HG02938 (cell line): ENCODE data around the gene NINL.

Experiments
- ATAC-seq: cut with Tn5 transposase; IDR thresholded peaks from one replicate; pipeline ENCODE4 v1.9.1; 2021; ENCODE audit warnings: mild to moderate bottlenecking, moderate library complexity; ENCODE audit not compliant: unreplicated experiment

NINL gene

DNA sequence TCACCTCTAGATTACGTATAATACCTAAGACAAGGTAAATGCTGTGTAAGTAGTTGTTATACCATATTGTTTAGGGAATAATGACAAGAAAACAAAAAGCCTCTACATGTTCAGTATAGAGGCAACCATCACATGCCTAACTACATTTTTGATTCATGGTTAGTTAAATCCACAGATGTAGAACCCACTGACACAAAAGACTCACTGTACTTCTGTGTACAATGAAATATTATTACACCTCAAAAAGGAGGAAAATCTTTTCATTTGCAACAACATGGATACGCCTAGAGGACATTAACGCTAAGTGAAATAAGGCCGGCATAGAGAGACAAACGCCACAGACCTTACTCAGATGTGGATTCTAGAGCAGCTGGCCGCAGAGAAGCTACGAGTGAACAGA is 50.5 kb downstream of the NINL start:
- no peak for ATAC-seq

DNA sequence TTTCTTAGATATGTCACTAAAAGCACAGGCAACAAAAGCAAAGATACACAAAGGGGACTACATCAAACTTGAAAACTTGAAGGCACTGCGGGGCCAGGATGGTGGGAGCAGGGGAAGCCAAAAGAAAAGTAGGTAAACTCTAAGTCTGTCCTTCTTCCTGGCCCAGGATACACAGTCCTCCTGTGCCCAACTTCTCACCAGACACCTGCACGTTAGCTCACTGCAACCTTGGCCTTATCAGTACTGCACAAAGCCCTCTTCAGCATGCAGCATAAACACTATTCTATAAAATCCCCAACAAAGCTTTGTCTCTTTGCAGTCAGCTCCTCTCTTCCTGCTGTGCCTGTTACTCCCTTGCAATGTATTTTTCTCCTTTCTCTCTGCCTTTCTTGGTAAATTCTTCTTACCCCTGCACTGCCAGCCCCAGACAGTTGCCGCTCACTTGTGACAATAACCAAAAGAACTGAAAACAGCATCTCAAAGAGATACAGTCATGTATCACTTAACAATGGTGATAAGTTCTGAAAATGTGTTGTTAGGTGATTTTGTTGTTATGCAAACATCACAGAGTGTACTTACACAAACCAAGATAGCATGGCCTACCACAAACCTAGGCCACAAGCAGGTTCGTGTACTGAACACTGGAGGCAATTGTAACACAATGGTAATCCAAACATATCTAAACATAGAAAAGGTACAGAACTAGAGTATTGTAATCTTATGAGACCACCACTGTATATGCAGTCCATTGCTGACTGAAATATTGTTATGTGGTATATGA is 51.2 kb downstream of the NINL start:
- ATAC-seq: no peak

DNA sequence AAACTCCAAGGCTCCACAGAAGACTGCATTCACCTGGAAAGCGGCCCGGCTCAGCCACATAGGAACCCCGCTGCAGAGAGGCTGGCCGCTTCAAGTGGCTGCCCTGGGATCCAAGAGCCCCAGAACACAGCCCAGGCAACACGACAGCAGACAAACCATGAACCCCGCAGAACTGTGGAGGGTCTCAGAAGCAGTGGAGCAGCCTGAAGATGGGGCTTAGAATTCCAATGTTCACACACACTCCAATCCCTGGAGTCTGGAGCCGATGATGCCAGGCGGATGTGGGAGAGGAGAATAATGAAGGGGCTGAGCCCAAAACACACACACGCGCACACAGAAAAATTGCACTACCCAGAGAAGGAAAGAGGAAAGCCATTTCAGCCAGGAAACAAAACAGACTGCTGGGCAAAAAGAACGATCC is 52.4 kb downstream of the NINL start:
- ATAC-seq: no peak

DNA sequence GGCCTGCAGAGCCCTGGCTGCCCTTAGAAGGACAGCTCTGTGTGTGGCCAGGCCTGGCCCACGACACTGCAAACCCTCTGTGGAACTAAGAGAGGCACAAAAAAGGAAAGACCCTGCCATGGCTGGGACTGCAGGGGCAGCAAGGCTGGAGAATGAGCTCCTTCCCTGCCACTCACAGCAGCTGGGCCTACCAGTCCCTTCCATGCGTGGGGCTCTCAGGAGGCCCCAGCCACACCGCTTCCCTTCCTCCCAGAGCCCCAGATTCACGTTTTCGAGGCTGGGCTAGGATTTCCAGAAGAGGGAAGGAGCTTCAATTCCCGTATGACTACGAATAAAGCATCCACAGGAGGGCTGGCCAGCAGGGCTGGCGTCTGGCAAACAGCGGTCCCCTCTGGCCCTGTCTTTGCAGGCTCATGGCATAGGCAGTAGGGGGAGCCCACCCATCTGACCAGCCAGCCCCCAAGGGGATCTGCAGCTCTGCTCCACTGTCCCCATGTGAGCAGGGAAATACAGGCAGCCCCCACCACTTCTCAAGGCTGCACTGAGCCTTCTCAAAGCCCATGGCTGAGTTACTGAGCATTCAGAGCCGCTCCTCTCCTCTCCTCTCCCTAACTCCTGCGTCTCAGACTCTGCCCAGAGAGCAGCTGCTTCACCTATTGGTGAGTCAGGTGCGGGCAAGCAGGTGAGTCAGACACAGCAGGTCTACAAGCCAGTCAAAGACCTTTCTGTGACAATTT is 53.1 kb downstream of the NINL start:
- no peak for ATAC-seq

DNA sequence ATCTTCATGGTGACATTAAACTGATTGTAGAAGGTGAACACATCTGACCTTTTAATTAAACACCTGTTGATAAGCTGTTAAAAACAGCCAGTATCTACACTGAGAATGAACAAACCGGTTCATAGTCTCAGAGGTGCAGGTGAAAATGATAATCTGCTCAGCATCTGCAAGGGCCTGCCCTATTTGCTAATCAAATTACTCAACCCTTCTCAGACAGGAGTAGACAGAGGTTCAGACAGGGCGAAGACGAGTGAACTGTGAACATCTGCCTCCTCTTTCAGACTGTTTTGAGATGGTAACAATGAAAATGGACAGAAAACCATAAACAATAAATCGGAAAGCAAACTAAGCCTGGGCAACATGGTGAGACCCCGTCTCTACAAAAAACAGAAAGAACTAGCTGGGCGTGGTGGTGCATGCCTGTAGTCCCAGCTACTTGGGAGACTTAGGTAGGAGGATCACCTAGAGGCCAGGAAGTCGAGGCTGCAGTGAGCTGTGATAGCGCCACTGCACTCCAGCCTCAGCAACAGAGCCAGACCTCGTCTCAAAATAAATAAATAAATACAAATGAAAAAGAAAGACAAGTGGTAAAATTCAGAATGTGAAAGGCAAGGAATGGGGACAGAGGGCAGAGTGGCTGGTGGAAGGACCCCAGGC is 55.9 kb downstream of the NINL start:
- ATAC-seq: no peak

DNA sequence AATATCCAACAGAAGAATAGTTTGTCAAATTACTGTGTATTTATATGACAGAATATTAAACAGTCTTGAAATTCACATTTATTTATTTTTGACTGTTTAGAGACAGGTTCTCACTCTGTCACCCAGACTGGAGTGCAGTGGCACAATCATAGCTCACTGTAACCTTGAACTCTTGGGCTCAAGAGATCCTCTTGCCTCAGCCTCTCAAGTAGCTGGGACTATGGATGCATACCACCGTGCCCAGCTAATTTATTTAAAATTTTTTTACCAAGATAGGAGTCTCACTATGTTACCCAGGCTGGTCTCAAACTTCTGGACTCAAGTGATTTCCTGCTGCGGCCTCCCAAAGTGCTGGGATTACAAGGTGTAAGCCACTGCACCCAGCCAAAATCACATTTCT is 57.4 kb downstream of the NINL start:
- ATAC-seq: no peak

DNA sequence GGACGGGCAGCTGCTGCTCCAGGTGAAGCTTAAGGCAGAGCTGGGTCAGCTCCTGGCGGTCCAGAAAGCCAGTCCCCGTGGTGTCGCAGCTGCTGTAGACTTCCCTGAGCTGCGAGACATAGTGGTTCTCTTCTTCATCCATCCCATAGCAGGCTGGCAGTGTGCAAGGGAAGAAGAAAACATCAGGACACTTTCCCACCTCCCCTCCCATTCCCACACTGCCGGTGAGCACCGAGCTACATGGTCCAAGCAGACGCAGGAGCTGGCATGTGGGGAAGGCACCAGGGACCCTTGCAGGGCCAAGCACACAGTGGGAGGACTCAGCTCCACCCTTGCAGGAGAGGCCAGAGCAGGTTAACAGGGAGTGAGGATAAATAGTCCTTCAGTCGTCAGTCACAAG is 58.9 kb downstream of the NINL start:
- ATAC-seq: no peak

DNA sequence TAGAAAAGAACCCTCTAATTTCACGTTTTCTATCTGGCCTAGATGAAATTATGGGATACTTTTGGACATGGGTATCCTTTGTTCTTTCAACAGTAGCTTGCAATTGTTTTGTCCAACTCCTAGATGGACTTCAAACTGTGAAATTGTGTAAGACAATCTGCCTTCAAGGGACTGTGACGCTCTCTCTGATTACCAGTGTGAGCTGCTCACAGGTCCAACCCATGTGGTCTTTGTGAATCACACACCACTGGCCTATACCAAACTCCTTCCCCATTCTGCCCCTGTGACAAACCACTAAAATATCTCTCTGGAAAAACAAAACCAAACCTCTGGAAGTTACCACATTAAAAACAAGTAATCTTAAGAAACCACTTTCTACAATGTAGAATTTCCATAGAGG is 59.5 kb downstream of the NINL start:
- ATAC-seq: no peak

DNA sequence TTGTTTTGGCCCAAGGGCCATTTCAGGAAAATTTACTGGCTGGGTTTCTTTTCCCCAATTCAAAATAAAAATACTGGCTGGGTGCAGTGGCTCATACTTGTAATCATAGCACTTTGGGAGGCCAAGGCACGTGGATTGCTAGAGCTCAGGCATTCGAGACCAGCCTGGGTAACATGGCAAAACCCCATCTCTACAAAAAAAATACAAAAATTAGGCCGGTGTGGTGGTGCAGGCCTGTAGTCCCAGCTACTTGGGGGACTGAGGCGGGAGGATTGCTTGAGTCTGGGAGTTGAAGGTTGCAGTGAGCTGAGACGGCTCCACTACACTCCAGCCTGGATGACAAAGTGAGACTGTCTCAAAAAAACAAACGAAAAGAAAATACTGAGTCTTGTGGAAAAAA is 60.0 kb downstream of the NINL start:
- ATAC-seq: no peak

DNA sequence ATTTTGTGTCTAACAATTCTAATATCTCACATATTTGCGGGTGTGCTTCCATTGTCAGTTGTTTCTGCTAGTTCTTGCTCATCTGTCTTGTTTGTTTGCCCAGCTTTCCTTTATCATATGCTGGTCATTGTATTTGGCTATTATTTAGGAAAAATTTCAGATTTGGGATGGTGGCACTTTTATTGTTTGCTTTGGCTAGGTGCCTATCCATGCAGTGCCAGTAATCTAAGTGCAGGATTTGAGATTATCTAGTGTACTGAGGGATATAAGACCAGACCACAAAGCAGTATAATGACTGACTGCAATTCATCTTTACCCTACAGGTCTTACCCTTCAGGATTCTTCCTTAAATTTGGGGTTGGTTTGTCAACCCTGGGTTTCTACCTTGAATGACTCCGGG is 63.9 kb downstream of the NINL start:
- ATAC-seq: no peak

DNA sequence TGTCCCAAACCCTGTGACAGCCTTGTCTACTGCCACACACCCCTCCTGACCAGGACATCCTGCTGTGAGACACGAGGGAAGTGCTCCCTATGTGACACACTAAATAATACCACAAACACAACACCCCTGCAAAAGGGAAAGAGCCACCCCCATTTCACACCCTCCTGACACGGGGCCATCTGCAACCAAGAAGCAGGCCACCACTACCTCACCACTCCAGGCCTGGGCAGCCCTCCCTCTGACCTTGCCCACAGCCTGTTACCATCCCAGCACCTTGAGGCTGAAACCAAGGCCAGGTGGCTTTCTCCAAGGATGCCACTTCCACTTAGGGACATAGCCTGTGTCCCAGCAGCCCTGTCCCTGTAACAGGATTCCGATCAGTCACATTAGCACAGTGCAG is 68.2 kb downstream of the NINL start:
- no peak for ATAC-seq

DNA sequence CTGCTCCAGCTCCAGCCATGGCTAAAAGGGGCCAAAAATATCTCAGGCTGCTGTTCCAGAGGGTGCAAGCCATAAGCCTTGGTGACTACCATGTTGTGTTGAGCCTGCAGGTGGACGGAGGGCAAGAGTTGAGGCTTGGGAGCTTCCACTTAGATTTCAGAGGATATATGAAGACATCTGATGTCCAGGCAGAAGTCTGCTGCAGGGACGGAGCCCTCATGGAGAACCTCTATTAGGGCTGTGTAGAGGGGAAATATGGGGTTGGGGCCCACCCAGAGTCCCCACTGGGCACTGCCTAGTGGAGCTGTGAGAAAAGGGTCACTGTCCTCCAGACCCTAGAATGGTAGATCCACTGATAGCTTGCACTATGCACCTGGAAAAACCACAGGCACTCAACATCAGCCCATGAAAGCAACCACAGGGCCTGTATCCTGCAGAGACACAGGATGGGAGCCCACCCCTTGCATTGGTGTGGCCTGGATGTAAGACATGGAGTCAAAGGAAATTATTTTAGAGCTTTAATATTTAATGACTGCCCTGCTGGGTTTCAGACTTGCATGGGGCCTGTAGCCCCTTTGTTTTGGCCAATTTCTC is 70.5 kb downstream of the NINL start:
- no peak for ATAC-seq

DNA sequence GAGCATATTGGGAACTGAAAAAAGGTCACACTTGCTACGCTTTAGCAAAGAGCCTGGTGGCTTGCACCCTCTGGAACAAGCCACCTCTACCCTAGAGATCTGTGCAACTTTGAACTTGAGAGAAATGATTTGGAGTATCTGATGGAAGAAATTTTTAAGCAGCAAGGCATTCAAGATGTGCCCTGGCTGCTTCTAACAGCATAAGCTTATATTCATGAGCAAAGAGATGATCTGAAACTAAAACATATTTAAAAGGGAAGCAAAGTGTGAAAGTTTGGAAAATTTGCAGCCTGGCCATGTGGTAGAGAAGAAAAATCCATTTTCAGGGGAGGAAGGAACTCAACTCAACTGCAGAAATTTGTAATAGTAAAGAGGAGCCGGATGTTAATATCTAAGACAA is 71.1 kb downstream of the NINL start:
- ATAC-seq: no peak

DNA sequence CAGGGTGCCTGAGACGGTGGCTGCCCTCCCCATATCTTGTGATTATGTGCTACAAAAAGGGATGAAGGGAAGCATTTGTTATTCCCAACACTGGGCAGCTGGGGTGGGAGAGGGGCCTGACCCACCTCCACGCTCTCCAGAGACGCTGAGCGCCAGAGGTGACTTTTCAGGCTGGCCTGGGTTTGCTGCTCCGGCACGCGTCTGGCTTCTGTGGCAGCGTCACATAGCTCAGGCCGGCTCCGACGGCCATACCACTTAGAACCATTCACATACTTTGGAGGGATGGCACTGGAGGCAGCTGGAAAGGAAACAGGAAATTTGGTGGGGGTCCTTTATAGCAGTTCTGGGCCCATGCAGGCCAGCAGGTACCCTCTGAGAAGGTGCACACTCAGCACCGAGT is 72.6 kb downstream of the NINL start:
- no peak for ATAC-seq

DNA sequence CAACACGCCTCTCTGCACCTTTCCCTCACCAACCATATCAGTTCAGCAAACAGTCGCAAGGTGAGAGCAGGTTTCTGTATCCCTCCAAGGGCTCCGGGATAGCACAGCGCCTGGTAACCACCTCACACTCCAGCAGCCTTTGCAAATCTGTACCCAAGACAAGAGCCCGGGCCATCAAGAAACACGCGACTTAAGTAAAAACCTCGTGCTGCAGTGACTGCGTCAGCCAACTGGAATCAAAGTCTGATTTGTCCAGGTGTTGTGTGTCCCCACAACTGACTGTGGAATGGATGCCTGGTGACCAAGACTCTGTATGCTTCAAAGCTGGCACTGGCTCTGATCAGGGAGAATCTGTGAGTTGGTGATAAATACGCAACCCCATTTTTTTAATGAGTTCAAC is 74.1 kb downstream of the NINL start:
- ATAC-seq: no peak

DNA sequence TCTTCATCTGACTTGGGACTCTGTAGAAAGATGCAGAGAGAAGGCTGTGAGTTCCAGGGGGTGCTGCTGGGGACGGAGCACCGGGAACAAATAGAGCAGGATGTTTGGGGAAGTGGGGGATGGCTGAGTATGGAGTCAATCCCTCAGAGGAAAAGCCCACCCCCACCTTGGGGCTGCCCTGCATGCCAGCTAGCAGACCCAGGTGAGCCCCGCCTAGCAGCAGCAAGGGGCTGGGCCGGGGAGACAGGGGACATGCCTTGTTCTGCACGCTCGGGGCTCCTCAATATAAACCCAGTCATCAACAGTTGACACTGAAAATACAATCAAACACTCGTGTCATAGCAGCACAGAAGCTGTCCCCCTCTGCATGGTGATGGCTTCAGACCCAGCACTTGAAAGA is 74.6 kb downstream of the NINL start:
- no peak for ATAC-seq

DNA sequence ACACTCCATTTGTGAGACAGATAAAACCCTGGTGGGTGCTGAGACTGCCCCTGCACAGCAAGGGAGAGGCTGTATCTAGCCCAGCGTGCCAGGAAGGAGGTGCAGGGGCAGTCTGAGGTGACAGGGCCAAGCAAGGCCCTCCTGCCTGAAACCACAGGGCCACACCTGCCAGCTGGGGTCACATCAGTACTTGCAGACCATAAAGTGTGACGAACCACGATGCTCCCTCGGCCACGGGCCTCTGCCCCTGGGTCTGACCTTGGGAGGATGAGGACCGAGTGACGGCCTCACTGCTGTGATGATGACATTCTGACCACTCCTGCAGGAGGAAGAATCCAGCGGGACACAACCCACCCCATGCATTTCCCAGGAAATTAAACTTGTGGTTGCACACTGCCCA is 75.1 kb downstream of the NINL start:
- ATAC-seq: no peak

DNA sequence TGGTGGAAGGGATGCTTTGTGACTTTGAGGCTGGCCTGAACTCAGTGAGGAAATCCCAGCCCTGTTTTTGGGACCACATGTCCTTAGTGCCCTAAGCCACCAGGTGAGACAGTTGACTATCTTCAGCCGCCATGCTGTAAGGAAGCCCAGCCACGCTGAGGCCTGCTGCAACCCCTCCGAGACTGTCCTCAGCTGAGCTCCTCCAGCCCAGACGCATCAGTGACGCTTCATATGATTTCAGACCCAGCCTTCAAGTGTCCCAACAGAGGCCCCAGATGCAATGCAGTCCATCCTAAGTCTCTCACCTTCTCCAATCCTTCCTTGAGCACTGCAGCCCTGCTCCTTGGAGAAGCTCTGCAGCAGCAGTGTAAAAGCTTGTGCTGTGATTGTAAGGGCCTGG is 76.2 kb downstream of the NINL start:
- no peak for ATAC-seq

DNA sequence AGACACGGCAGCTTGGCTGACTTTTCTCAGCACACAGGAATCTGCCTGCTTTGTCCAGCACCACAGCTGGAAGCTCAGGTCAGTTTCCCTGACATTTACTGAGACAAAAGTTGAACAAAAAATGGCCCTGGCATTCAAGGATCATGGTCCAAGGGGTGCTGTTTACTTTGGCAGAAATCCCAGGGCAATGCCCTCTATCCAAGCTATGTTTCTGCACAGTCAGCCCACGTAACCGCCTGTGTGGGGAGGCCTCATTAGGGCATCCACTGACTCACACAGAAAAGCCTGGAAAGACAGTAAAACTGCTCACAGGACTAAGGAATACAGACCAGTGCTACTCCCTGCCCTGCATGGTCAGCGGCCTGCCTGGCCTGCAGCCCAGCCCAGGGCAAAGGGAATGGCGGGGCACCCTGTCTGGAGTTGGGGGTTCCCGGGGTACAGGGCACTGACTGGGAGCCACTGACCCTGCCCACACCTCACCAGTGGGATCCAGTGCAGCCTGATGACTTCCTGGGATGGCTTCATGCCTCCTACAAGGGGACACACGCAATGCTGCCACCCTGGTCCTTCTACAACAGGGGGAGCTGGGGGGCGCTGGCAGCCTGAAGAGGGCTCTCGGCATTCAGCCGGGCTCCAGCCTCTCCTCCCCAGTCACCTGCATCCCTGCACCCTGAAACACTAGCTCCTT is 77.1 kb downstream of the NINL start:
- ATAC-seq: no peak

DNA sequence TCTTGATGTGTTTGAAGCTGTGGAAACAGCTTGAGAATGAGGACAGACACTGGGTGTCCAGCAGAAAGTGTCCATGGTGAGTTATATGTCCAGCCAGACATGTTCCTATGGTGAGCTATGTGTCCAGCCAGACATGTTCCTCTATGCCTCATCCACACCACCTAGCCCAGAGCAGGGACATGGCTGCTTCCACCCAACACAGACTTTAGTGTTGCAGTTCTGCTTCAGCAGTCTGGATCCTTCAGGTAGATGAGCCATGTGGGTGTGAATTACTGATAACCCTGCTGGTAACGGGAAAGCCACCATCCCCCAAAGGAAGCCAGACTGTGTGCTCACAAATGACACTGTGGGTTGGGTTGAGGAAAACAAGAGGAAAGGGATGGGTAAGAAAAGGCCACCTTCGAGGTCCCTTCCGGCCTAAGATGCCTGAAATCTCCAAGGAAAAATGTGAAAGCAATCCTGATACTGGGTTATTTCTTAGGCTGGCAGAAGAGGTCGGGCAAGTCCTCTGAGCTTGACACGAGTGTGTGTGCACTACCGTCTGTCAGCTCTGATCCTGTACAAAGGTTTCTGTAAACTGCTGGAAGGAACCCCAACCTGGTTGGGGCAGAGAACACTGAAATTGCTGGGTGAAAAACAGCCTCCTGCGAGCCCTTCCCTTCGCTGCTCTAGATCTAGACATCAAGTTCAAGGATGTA is 77.8 kb downstream of the NINL start:
- no peak for ATAC-seq
